KG1 (cell line): ENCODE data around the gene GAPDHS.

ENCODE experiments used
- DNase-seq: peaks from one replicate; lab custom pipeline; 2025; lab: John Stamatoyannopoulos, UW

Gene GAPDHS

GRCh38 chr19:35540356-35540927 is 7.2 kb downstream of the GAPDHS start:
- DNase-seq, result no peak

- DNase-seq, result no peak
These were observed 9.0 kb downstream of the GAPDHS start for GRCh38 chr19:35542209-35542608.

GRCh38 chr19:35543280-35544109 is 10.2 kb downstream of the GAPDHS start:
- DNase-seq, result no peak

GRCh38 chr19:35544110-35544802 is 11.0 kb downstream of the GAPDHS start:
- no peak for DNase-seq

- peak; percentile 48 for DNase-seq
These were observed 12.0 kb downstream of the GAPDHS start, which contains the start of gene TMEM147 for GRCh38 chr19:35545001-35545854. Gene TMEM147, plus strand, starts transcription at chr19:35545626. Its CDS starts 114 bp downstream, at chr19:35545740.

- no peak for DNase-seq
These were observed 12.7 kb downstream of the GAPDHS start for GRCh38 chr19:35545855-35546381.

- no peak for DNase-seq
These were observed 13.3 kb downstream of the GAPDHS start for GRCh38 chr19:35546532-35546931.

GRCh38 chr19:35549174-35549788 is 16.0 kb downstream of the GAPDHS start:
- DNase-seq, result no peak

- DNase-seq, result no peak
These were observed 16.7 kb downstream of the GAPDHS start for GRCh38 chr19:35549879-35550523.

GRCh38 chr19:35551091-35551810 is 18.0 kb downstream of the GAPDHS start:
- no peak for DNase-seq

GRCh38 chr19:35552534-35553384 is 19.5 kb downstream of the GAPDHS start:
- no peak for DNase-seq

GRCh38 chr19:35553385-35554000 is 20.2 kb downstream of the GAPDHS start:
- no peak for DNase-seq

GRCh38 chr19:35554076-35554475 is 20.8 kb downstream of the GAPDHS start:
- DNase-seq, result no peak

- DNase-seq, result no peak
These were observed 22.2 kb downstream of the GAPDHS start for GRCh38 chr19:35555301-35556005.

- no peak for DNase-seq
These were observed 22.9 kb downstream of the GAPDHS start for GRCh38 chr19:35556025-35556590.

GRCh38 chr19:35556846-35557538 is 23.7 kb downstream of the GAPDHS start:
- DNase-seq, result no peak
